NOMO-1 (cell line): ENCODE measurements around the gene UGT1A4.

Source experiments
- DNase-seq, 2 experiments: peaks; one replicate each; lab custom pipeline; 2025; ENCODE audit not compliant: unreplicated experiment in 2 of 2; lab: John Stamatoyannopoulos, UW

Gene UGT1A4

GRCh38 chr2:233779722-233780121 is 61.2 kb downstream of the UGT1A4 start:
- DNase-seq = no peak

GRCh38 chr2:233780771-233781170 is 62.2 kb downstream of the UGT1A4 start:
- DNase-seq = no peak

GRCh38 chr2:233789554-233789953 is 71.0 kb downstream of the UGT1A4 start:
- DNase-seq = no peak

- DNase-seq = no peak
These were observed 72.8 kb downstream of the UGT1A4 start for GRCh38 chr2:233791151-233791882.

GRCh38 chr2:233791883-233792329 is 73.4 kb downstream of the UGT1A4 start:
- DNase-seq = no peak

GRCh38 chr2:233792720-233793119 is 74.2 kb downstream of the UGT1A4 start:
- DNase-seq = no peak

- no peak for DNase-seq
These were observed 75.1 kb downstream of the UGT1A4 start for GRCh38 chr2:233793465-233794127.

- DNase-seq = no peak
These were observed 75.7 kb downstream of the UGT1A4 start for GRCh38 chr2:233794128-233794658.

- DNase-seq = no peak
These were observed 77.2 kb downstream of the UGT1A4 start for GRCh38 chr2:233795735-233796171.

GRCh38 chr2:233796254-233796653 is 77.7 kb downstream of the UGT1A4 start:
- no peak for DNase-seq

GRCh38 chr2:233798335-233799086 is 80.0 kb downstream of the UGT1A4 start:
- DNase-seq = no peak

- DNase-seq = no peak
These were observed 80.6 kb downstream of the UGT1A4 start for GRCh38 chr2:233799087-233799665.

GRCh38 chr2:233799716-233800115 is 81.2 kb downstream of the UGT1A4 start:
- DNase-seq = no peak

GRCh38 chr2:233800208-233800607 is 81.7 kb downstream of the UGT1A4 start:
- no peak for DNase-seq

GRCh38 chr2:233801357-233802131 is 83.0 kb downstream of the UGT1A4 start:
- DNase-seq = no peak

GRCh38 chr2:233802132-233802815 is 83.7 kb downstream of the UGT1A4 start:
- DNase-seq = no peak

- no peak for DNase-seq
These were observed 84.9 kb downstream of the UGT1A4 start for GRCh38 chr2:233803292-233803911.

GRCh38 chr2:233803994-233804393 is 85.5 kb downstream of the UGT1A4 start:
- DNase-seq = no peak

GRCh38 chr2:233807215-233807865 is 88.8 kb downstream of the UGT1A4 start:
- DNase-seq = no peak
